Left colon (tissue), 2 donors: Measurements from ENCODE around the gene GARS1. TPM values are rescaled to one million over a fixed set of nuclear protein-coding genes. Genes with fewer than 3 reads are reported as not detected.

ENCODE experiments used
- total RNA-seq, 2 donors: library from RNA; stranded (reverse); fragmentation: NEBNext Ultra II Directional; extraction: Animal tissue kit (Norgen Biotek cat#: 25700); gene quantifications; one replicate each; pipeline ENCODE4 v1.2.1, GENCODE V29; 2021
- donor health status: DM: no; HTN: no; CAD: no.
- donor health status: DM: yes; HTN: yes; CAD: no.

The GARS1 gene
- total RNA-seq, 2 donors from 2014 or later = 57.8 to 104 TPM

Other genes starting within 250 kb of the GARS1 start
- gene NOD1, start 116.1 kb upstream of the GARS1 start, total RNA-seq = 10 to 100 TPM; 12.7 to 14.5 TPM
- gene GGCT, start 90.0 kb upstream of the GARS1 start, total RNA-seq = 10 to 100 TPM; 34.8 to 47.6 TPM
- gene CRHR2, start 87.6 kb downstream of the GARS1 start, total RNA-seq = under 1 TPM in 1 of 2 donors, not detected in 1; 0.09 TPM
- 1 to 10 TPM; 3.5 to 6.4 TPM for gene INMT, start 157.3 kb downstream of the GARS1 start, total RNA-seq
- gene MINDY4, start 176.5 kb downstream of the GARS1 start, total RNA-seq = 1 to 10 TPM; 3.2 to 3.8 TPM